GM19238 (cell line): ENCODE results near the gene VCX3A.
"Not testable (repeated sequence)": the region's sequence is repeated elsewhere in the genome, so short reads cannot be mapped to it uniquely, and the experiment has no call there.

ENCODE experiments used
- DNase-seq: peaks from one replicate; pipeline ENCODE4 v3.0.0; 2011; ENCODE audit warnings: low spot score; ENCODE audit not compliant: insufficient read length

VCX3A gene

DNA sequence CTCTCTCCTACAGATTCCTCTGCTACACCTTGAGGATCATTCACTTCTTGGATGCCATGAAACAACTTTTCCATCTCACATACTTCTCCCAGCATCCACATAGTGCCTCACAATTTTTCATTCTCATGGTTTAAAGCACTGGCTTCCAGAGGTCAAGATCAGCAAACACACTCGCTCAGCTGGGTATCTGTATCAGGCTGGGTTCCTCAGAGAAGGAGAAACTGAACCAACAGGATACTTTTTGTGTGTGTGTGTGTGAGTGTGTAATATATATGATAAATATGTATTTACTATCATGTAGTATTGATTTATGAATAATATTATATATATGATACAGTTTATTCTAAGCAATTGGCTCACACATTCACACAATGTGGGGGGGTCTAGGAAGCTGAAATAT is at the start of gene VCX3A:
TSS of gene VCX3A (minus strand) at position 101 of the 400 bp plus-strand sequence. CDS start 621 bp downstream, outside the sequence.
- not testable (repeated sequence) for DNase-seq

DNA sequence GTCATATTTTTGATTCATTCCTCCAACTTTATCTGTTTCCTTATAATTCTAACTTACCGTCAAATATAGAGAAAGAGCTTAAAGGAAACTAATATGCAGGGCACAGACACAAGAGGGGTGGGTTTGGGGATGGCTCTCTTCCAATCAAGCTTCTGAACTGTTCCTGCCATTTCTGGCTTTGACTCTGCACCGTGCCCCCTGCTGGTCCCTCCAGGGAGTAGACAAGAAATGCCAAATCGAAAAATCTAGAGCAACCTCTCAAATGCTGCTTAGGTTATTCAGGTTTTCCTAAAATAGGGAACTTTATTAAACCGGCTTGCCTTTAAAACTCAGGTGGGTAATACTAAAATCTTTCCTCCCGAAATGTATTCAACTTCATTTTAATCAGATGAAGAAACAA is 39.8 kb upstream of the VCX3A start:
- DNase-seq, result no peak

DNA sequence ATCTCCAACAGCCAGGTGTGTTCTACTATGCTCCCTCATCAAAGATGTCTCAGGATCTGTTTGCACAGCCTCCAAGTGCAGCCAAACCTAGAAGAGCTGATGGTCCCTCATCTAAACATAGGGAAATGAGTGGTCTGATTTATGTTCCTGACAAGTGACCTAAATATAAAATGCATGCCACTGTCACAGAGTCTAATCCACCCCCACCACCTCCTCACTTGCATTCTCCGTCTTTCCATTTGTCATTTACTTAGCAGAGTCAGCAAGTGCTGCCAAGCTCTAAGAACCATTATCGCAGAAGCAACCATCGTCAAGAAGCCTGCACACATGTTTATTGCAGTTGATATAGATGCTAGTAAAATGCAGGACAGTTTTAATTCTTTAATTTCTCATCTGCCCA is 33.1 kb upstream of the VCX3A start:
- no peak for DNase-seq

DNA sequence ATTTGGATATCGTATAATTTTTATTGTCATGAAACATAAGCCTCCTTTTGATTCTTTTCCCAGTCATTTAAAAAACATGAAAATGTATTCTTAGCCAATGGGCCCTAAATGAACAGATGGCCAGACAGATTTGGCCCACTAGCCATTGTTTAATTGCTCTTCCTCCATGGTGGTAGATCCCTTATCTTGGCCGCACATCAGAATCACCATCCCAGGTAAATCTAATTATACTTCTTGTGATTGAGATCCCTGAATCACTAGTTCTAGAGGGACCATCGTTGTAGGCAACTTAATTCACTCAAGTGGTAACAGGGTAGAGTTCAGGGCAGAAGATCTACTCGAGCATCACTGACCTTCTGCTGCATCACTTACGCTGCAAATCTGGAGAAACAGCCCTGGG is 24.1 kb upstream of the VCX3A start:
- DNase-seq, result no peak

DNA sequence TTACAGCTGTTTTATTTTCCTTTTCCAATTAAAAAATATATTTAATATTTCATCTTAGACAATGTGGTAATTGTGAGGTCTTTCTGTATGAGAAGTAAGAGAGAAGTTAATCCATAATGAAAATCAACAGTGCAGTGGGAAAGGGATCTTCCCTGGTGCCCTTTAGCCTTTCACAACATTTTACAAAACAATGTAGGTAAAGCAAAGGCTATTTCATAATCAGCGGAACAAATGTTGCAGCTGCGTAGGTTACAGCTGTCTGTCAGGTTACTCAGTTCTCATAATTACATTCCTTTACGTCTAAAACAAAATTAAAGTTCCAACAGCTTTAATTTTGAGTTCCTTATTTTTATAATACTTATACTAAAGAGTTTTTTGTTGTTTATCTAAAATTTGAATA is 22.8 kb upstream of the VCX3A start:
- DNase-seq, result no peak

DNA sequence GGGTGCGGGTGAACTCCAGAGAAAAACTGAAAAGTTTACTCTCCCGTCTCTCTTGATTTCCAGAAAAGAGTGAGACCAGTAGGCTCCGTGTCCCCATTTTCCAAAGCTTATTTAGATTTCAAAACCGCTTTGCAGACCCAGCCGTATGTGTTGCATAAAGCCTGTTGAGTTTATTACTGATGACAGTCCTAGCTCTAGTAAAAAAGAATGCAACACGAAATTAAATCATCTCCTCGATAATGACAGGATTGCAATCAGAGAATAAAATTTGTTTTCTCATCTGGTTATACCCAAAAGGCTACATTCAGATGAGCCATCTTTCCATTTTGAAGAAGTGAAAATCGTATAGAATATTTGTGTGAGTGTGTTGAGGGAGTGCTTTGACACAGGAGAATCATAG is 16.1 kb upstream of the VCX3A start:
- DNase-seq, result no peak

DNA sequence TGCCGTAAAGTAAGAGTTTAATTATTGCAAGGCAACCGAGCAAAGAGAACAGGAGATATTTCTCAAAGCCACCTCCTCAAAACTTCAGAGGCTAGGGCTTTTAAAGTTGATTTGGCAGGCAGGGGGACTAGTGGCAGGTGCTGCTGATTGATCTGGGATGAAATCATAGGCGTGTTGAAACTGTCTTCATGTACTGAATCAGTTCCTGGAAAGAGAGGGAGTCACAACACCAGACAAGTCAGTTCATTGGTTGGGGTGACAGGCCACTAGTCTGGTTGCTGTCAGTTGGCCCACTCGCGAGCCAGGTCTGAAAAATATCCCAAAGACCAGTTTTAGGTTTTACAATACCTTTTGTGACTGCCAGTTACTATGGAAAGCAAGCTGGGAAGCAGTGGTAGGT is 10.8 kb upstream of the VCX3A start:
- DNase-seq, result no peak

DNA sequence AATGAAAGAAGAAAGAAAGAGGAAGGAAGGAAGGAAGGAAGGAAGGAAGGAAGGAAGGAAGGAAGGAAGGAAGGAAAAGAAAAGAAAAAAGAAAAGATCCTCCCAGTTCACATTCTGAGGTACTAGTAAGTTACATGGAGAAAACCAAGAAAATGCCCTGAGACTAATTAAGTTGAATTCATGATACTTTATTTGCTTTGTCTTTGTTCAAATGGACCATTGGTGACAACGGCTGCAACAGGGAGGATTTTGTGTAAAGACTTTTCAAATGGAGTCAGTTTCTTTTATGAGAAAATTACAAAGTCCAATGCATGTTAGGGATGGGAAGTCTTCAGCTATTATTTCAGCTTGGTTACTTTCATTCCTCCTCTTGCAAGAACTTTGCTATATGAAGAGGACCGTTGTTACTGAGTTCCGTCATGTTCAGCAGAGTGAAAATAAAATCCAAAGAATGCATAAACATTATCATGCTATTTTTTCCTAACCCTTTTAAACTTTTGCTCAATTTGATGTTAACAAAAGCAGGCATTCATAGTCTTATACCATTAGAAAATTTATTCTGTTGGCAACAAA is 8.3 kb downstream of the VCX3A start:
- no peak for DNase-seq

DNA sequence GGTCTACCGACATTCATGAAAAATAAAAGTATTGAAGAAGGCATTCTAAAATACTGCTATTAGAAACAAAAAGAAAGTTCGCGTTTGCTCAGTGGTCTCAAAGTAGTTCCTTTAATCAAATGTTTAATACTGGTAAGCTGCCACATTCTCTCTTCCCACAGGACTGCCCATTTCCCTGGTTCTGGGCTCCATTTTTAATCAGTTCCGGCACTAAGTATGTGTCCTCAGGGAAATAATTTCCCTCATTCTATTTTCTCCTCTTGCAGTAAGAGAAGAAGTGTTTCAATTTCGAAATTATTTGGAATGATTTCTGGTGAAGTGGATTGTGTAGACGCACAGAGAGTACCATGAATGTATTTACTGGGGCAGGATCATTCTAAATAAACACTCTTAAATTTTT is 17.5 kb downstream of the VCX3A start:
- no peak for DNase-seq

DNA sequence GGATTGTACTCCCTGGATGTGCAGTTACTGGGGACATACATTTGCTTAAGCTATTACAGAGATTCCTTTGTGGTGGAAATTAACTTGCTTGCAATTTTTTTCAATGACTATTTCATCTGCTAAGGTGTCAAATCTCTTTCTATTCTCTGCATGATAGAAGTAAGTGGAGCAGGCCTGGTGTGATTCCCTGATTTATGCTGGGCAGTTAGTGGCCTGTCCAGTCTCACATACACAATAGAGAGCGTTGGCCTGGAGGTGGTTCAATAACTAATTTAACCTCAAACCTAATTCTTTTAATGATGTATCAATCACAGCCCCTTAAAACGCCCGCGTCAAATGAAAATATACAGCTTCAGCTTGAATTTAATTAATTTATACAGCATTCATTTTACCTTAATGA is 28.5 kb downstream of the VCX3A start:
- no peak for DNase-seq

DNA sequence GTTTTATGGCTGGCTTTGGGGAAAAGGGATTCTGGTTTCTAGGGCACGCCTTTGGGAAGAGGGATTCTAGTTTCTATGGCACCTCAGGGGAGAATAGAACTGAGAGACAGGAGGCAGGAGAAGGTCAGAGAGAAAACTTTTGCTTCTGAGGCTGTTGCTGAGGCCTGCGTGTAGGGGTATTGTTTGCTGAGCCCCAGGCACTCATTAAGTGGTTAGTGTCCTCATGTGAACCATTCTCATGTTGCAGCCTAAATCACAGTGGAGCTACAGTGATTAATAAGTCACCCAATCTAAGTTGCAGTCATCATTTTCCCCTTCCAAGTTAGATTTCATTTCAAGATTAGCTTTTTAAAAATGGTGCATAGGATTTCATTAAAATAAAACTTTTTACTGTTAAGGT is 29.0 kb downstream of the VCX3A start:
- DNase-seq, result no peak

DNA sequence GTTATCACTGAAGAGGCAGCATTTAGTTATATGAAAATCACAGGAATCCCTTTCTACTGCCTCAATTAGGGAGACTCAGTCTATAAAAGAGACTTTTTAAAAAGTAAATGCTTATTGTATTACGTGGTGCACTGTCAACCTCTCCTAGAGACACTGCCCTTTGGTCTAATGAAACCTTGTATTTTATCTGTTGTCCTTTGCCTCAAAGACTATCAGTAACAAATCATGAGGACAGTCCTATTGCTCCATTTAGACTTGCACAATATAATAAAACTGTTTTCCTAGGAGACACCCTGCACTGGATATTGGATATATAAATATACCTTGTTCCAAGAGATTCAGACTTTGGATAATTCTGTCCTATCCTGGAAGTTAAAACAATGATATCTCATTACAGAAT is 34.2 kb downstream of the VCX3A start:
- no peak for DNase-seq

DNA sequence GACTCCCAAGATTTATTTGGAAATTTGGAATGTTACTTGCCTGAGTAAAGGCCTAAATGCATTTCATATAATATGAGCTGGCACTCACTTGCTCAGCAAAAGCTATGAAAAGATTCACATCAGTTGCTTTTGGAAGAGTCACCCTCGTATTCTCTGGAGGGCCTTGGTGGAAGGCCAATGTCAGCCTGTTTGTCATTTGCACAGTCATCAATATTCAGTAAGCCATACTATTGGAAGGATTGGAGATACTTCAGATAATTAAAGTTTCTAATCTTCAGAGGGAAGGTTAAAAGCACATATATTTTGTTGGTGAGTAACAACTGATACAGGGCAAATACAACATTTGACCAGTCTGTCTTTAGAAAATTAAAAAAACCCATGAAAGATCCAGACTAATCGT is 36.6 kb downstream of the VCX3A start:
- DNase-seq, result no peak
